ENCODE data around the gene ZNF573. TPM values are rescaled to one million over a fixed set of nuclear protein-coding genes. Genes with fewer than 3 reads are reported as not detected.

Gene ZNF573
- 1.6 and 4.7 TPM in 2 replicates for total RNA-seq

DNA sequence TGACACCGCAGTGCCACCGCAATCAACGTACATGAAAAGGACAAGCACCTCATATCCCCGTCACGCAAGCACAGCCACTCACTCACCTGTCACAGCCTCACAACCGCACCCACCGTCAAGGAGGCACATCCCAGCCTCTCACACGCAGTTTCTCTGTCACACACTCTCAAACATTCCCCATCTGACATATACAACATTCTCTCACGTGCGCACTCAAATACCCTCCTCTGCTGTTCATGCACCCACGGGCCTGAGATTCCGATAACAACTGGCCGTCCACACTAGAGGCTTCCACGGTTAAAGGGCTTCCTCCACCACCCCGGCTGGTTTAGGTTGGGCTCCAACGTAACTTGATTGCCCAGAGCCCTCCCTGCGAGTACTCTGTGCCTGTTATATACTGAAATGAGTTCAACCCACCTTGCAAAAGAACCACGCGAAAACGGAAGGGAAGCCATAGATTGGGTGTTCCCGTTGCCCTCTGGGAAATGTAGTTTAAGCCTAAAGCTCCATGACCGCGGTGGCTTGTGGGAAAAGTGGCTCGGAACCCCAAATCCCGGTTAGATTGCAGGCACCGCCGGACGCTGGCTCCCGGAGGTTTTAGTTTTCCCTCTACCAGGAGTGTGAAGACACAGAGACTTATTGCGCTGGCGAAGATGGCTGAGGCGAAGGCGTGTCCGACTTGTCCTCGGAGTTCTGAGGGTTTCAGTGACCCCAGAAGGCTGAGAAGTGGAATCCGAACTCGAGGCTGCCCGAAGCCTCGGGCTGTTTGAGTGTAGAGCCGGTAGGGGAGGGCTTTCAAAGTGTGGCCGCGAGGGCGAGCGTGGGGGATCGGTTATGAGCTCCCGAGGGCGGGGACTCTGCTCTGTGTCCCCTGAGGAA lies at the start of gene ZNF573:
Gene ZNF573 (minus strand): TSS at position 460 of the 879 bp plus-strand sequence. CDS start 5,857 bp downstream, outside the sequence.

GRCh38 chr19:37719111-37719926 lies 60.1 kb downstream of the ZNF573 start, which contains the start of gene ZNF607:
Gene ZNF607 (minus strand): TSS chr19:37719761. CDS start chr19:37711618, 8,143 bp downstream.

Small RNA genes lying within 50 kb of the gene (small RNA-seq; reads per million reads assigned to genes)
- gene SELENOKP1: not detected

Other genes with a start within 250 kb of the ZNF573 start
- 3.1 and 3.4 TPM in 2 replicates for gene ZNF571, start 184.8 kb downstream of the ZNF573 start, total RNA-seq
- gene ZNF540, start 184.7 kb downstream of the ZNF573 start, total RNA-seq: 0.65 and 1.6 TPM in 2 replicates
- gene ZFP30, start 124.1 kb downstream of the ZNF573 start, total RNA-seq: 25.9 and 28.0 TPM in 2 replicates
- gene ZNF607, start 59.8 kb downstream of the ZNF573 start, total RNA-seq: 9.4 and 9.7 TPM in 2 replicates
- under 0.01 TPM in 2 replicates for gene WDR87, start 127.0 kb upstream of the ZNF573 start, total RNA-seq
- gene SIPA1L3, start 127.6 kb upstream of the ZNF573 start, total RNA-seq: 14.5 and 15.5 TPM in 2 replicates